Naive thymus-derived CD8-positive, alpha-beta T cell (primary cell): ENCODE results near the gene VEGFD. TPM values are rescaled to one million over a fixed set of nuclear protein-coding genes. Genes with fewer than 3 reads are reported as not detected.

Experiments used
- polyA plus RNA-seq, 3 donors: library from polyadenylated mRNA; unstranded; fragments of 300-500 nt; fragmentation: Illumina TruSeq; gene quantifications; one replicate each; pipeline ENCODE4 v1.2.3, GENCODE V29; 2021
- total RNA-seq, 8 experiments: library from RNA in 2 of 8; stranded (reverse) in 2 of 8; gene quantifications; one replicate each; pipeline ENCODE4 v1.2.3 and lab custom pipeline; 2021 to 2026

Gene VEGFD
- total and polyA plus RNA-seq, 5 experiments from 2014 or later: not detected

Other genes starting within 250 kb of the VEGFD start
- gene ASB9, start 114.3 kb downstream of the VEGFD start, total RNA-seq: under 1 TPM in 1 of 2 experiments, not detected in 1; 0.33 TPM
- gene ASB9, start 114.3 kb downstream of the VEGFD start, polyA plus RNA-seq: 1 to 10 TPM in 2 of 3 donors, under 1 TPM in 1; 0.71 to 2.7 (median 1.5) TPM
- gene ASB11, start 68.8 kb downstream of the VEGFD start, total RNA-seq: not detected
- gene ASB11, start 68.8 kb downstream of the VEGFD start, polyA plus RNA-seq: not detected
- gene PIGA, start 48.9 kb downstream of the VEGFD start, total RNA-seq: 10 to 100 TPM; 30.9 to 34.2 TPM
- gene PIGA, start 48.9 kb downstream of the VEGFD start, polyA plus RNA-seq: 1 to 10 TPM; 3.6 to 5.2 (median 4.1) TPM
- gene PIR, start 108.9 kb upstream of the VEGFD start, total RNA-seq: under 1 TPM; 0.36 to 0.78 TPM
- not detected for gene PIR, start 108.9 kb upstream of the VEGFD start, polyA plus RNA-seq
- gene BMX, start 116.4 kb upstream of the VEGFD start, total RNA-seq: not detected
- gene BMX, start 116.4 kb upstream of the VEGFD start, polyA plus RNA-seq: not detected
- gene ACE2, start 216.5 kb upstream of the VEGFD start, total RNA-seq: not detected
- gene ACE2, start 216.5 kb upstream of the VEGFD start, polyA plus RNA-seq: not detected